Transverse colon (tissue), 4 donors: ENCODE measurements around the gene SMG7.

Experiments used
- CTCF ChIP-seq, 5 experiments: fragments of 200-600 bp in 3 of 5; fragments of 450-650 bp in 2 of 5; sonication (generic) in 3 of 5; IDR thresholded peaks; 1 replicate in 2 of 5; 2 replicates in 3 of 5; pipeline ENCODE4 v1.5.1; 2016 to 2017; ENCODE audit warnings: antibody characterized with exemption in 5 of 5, inconsistent platforms in 3 of 5, mild to moderate bottlenecking in 2 of 5, moderate library complexity in 1 of 5
- EP300 ChIP-seq: sonication (generic); formaldehyde crosslinking; IDR thresholded peaks from one replicate; pipeline ENCODE4 v1.6.1; 2017; ENCODE audit warnings: antibody characterized with exemption, low read depth
- POLR2A ChIP-seq: fragments of 450-650 bp; IDR thresholded peaks from one replicate; pipeline ENCODE4 v1.6.1; 2016; ENCODE audit warnings: antibody characterized with exemption, mild to moderate bottlenecking, moderate library complexity
- POLR2AphosphoS5 ChIP-seq, 3 donors: sonication (generic); formaldehyde crosslinking; IDR thresholded peaks; one replicate each; pipeline ENCODE4 v1.6.1; 2016; ENCODE audit warnings: antibody characterized with exemption in 3 of 3

- no peak for TF ChIP-seq CTCF (IDR thresholded peaks at IDR 0.05)
- TF ChIP-seq POLR2A = no peak
- TF ChIP-seq POLR2AphosphoS5 (IDR thresholded peaks at IDR 0.05) = peak in 1 of 3 donors; percentile 80
- TF ChIP-seq EP300 = no peak
Measured at GRCh38 chr1:183598386-183598785, 126.1 kb downstream of the SMG7 start.
